HG02885 (cell line): Measurements from ENCODE around the gene TUBA4B.

Experiments
- ATAC-seq: cut with Tn5 transposase; IDR thresholded peaks from one replicate; pipeline ENCODE4 v1.9.1; 2021; ENCODE audit warnings: mild to moderate bottlenecking; ENCODE audit not compliant: unreplicated experiment, poor library complexity

The TUBA4B gene

GRCh38 chr2:219218217-219218731 is 34.8 kb upstream of the TUBA4B start:
- ATAC-seq: peak; percentile 24

- ATAC-seq: peak; percentile 78
Observed at GRCh38 chr2:219218732-219219701, 34.0 kb upstream of the TUBA4B start, which contains the start of gene ABCB6. ABCB6 (minus strand) TSS chr2:219218958; CDS start chr2:219218673, 285 bp downstream.

GRCh38 chr2:219219784-219220532 is 33.1 kb upstream of the TUBA4B start:
- ATAC-seq: no peak

- no peak for ATAC-seq
Observed at GRCh38 chr2:219220652-219221402, 32.2 kb upstream of the TUBA4B start.

GRCh38 chr2:219221957-219222518 is 31.0 kb upstream of the TUBA4B start:
- no peak for ATAC-seq

- ATAC-seq: no peak
Observed at GRCh38 chr2:219223831-219224610, 29.0 kb upstream of the TUBA4B start.

GRCh38 chr2:219225350-219225749 is 27.7 kb upstream of the TUBA4B start:
- no peak for ATAC-seq

- ATAC-seq: no peak
Observed at GRCh38 chr2:219228041-219228910, 24.8 kb upstream of the TUBA4B start.

GRCh38 chr2:219228911-219229304 is 24.1 kb upstream of the TUBA4B start:
- peak; percentile 17 for ATAC-seq

- ATAC-seq: peak; percentile 97
Observed at GRCh38 chr2:219229305-219230058, 23.6 kb upstream of the TUBA4B start, which contains the start of the genes ANKZF1 and ATG9A. ANKZF1 (plus strand) TSS chr2:219229806; CDS start chr2:219230258, 452 bp downstream. ATG9A (minus strand) TSS chr2:219229636; CDS start chr2:219228024, 1,612 bp downstream.

GRCh38 chr2:219230059-219230540 is 22.9 kb upstream of the TUBA4B start:
- ATAC-seq: no peak

- no peak for ATAC-seq
Observed at GRCh38 chr2:219234331-219234730, 18.7 kb upstream of the TUBA4B start.

GRCh38 chr2:219243291-219243761 is 9.7 kb upstream of the TUBA4B start:
- no peak for ATAC-seq

GRCh38 chr2:219244789-219245147 is 8.3 kb upstream of the TUBA4B start:
- ATAC-seq: no peak

- ATAC-seq: peak; percentile 90
Observed at GRCh38 chr2:219245148-219245898, 7.7 kb upstream of the TUBA4B start, which contains the start of the genes GLB1L and STK16. GLB1L (minus strand) TSS chr2:219245444; CDS start chr2:219243573, 1,871 bp downstream. STK16 (plus strand) TSS chr2:219245479; CDS start chr2:219246000, 521 bp downstream.

- no peak for ATAC-seq
Observed at GRCh38 chr2:219245899-219246230, 7.2 kb upstream of the TUBA4B start.
